SK-N-MC (cell line): Measurements from ENCODE around the gene MAP7.

ENCODE experiments used
- EZH2 ChIP-seq: fragments of 200-600 bp; sonication (generic); IDR thresholded peaks from one replicate; pipeline ENCODE4 v1.6.1; 2017; ENCODE audit warnings: antibody characterized with exemption
- FOXP2 ChIP-seq: optimal IDR thresholded peaks from 2 replicates; pipeline ENCODE3; 2011; ENCODE audit warnings: mild to moderate bottlenecking, moderate library complexity; ENCODE audit not compliant: insufficient read depth; ENCODE audit errors: extremely low read length, control extremely low read depth
- POLR2AphosphoS5 ChIP-seq: IDR thresholded peaks from 2 replicates; pipeline ENCODE4 v1.6.1; 2012; ENCODE audit warnings: mild to moderate bottlenecking, low read depth, low read length, borderline replicate concordance

- no peak for TF ChIP-seq POLR2AphosphoS5
- no peak for TF ChIP-seq EZH2
- no peak for TF ChIP-seq FOXP2
These were observed 27.0 kb downstream of the MAP7 start for GRCh38 chr6:136523196-136523595.
